ENCODE measurements around the gene HSD17B10.
"Not testable (repeated sequence)": the region's sequence is repeated elsewhere in the genome, so short reads cannot be mapped to it uniquely, and the experiment has no call there.

Gene HSD17B10

DNA sequence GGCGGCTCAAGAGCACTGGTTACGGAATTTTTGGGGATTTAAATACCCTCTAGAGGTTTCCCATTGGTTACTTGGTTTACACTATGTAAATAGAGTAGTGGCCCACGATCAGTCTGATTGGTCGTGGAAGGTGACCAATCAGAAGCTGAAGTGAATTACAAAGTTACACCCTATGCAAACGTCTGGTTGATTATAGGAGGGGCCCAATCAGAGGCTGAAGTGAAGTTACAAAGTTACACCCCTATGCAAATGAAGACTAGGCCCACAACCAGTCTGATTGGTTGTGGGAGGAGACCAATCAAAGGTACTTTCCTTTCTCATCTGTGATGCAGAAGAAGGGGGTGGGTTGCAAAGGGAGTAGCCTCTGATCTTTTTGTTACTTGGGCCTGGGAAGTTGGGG, 45.1 kb upstream of the HSD17B10 start:
- DNase-seq (ENCODE audit: low read depth in 1 of 2, low spot score in 1 of 2): no peak
- H3K4me3 ChIP-seq (replicated peaks; ENCODE audit: insufficient read depth, low read length): no peak overlapping the region

DNA sequence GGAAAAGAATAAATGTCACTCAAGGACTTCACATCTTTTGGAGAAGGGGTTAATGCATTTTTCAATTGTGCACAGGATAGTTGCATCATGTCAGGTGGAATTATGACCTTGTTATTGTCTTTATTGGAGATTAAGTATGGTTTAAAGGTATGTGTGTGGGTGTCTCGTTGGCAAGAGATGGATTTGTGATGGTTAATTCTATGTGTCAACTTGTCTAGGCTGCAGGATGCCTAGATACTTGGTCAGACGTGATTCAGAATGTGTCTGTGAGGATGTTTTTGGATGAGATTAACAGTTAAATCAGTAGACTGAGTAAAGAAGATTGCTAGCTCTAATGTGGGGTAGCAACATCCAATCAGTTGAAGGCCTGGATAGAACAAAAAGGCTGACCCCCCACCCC, 42.2 kb upstream of the HSD17B10 start:
- no peak for DNase-seq (ENCODE audit: low read depth in 1 of 2, low spot score in 1 of 2)
- TF ChIP-seq POLR2AphosphoS5 (IDR thresholded peaks at IDR 0.05; ENCODE audit: low read depth) (no peak), SPI1 (IDR thresholded peaks at IDR 0.05; ENCODE audit: borderline replicate concordance, low read depth) (no peak), GABPA (IDR thresholded peaks at IDR 0.05; ENCODE audit: low read depth) (no peak)
- TF ChIP-seq, protein P1, sequence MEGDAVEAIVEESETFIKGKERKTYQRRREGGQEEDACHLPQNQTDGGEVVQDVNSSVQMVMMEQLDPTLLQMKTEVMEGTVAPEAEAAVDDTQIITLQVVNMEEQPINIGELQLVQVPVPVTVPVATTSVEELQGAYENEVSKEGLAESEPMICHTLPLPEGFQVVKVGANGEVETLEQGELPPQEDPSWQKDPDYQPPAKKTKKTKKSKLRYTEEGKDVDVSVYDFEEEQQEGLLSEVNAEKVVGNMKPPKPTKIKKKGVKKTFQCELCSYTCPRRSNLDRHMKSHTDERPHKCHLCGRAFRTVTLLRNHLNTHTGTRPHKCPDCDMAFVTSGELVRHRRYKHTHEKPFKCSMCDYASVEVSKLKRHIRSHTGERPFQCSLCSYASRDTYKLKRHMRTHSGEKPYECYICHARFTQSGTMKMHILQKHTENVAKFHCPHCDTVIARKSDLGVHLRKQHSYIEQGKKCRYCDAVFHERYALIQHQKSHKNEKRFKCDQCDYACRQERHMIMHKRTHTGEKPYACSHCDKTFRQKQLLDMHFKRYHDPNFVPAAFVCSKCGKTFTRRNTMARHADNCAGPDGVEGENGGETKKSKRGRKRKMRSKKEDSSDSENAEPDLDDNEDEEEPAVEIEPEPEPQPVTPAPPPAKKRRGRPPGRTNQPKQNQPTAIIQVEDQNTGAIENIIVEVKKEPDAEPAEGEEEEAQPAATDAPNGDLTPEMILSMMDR (IDR thresholded peaks at IDR 0.05; ENCODE audit: insufficient read depth, low read length): no peak
- TF ChIP-seq, protein P2, sequence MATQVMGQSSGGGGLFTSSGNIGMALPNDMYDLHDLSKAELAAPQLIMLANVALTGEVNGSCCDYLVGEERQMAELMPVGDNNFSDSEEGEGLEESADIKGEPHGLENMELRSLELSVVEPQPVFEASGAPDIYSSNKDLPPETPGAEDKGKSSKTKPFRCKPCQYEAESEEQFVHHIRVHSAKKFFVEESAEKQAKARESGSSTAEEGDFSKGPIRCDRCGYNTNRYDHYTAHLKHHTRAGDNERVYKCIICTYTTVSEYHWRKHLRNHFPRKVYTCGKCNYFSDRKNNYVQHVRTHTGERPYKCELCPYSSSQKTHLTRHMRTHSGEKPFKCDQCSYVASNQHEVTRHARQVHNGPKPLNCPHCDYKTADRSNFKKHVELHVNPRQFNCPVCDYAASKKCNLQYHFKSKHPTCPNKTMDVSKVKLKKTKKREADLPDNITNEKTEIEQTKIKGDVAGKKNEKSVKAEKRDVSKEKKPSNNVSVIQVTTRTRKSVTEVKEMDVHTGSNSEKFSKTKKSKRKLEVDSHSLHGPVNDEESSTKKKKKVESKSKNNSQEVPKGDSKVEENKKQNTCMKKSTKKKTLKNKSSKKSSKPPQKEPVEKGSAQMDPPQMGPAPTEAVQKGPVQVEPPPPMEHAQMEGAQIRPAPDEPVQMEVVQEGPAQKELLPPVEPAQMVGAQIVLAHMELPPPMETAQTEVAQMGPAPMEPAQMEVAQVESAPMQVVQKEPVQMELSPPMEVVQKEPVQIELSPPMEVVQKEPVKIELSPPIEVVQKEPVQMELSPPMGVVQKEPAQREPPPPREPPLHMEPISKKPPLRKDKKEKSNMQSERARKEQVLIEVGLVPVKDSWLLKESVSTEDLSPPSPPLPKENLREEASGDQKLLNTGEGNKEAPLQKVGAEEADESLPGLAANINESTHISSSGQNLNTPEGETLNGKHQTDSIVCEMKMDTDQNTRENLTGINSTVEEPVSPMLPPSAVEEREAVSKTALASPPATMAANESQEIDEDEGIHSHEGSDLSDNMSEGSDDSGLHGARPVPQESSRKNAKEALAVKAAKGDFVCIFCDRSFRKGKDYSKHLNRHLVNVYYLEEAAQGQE (IDR thresholded peaks at IDR 0.05; ENCODE audit: insufficient replicate concordance, low read depth): no peak
- Histone ChIP-seq H3K27ac (replicated peaks) (no peak overlapping the region), H3K4me3 (replicated peaks; ENCODE audit: insufficient read depth, low read length) (no peak overlapping the region), H3K27me3 (ENCODE audit: insufficient read depth, poor library complexity, severe bottlenecking) (no peaks in the 10 kb centered on the region)

More for the DNA sequence above, 45.1 kb upstream of the HSD17B10 start:
- no peak for TF ChIP-seq GABPA (IDR thresholded peaks at IDR 0.05; ENCODE audit: low read depth)
- TF ChIP-seq SPI1 (IDR thresholded peaks at IDR 0.05; ENCODE audit: borderline replicate concordance, low read depth): no peak
- no peak for TF ChIP-seq POLR2AphosphoS5 (IDR thresholded peaks at IDR 0.05; ENCODE audit: low read depth)
- TF ChIP-seq, protein P2 (IDR thresholded peaks at IDR 0.05; ENCODE audit: insufficient replicate concordance, low read depth): no peak
- TF ChIP-seq, protein P1 (IDR thresholded peaks at IDR 0.05; ENCODE audit: insufficient read depth, low read length): no peak
- Histone ChIP-seq H3K27ac (replicated peaks) (no peak overlapping the region), H3K27me3 (ENCODE audit: insufficient read depth, poor library complexity, severe bottlenecking) (no peaks in the 10 kb centered on the region)

DNA sequence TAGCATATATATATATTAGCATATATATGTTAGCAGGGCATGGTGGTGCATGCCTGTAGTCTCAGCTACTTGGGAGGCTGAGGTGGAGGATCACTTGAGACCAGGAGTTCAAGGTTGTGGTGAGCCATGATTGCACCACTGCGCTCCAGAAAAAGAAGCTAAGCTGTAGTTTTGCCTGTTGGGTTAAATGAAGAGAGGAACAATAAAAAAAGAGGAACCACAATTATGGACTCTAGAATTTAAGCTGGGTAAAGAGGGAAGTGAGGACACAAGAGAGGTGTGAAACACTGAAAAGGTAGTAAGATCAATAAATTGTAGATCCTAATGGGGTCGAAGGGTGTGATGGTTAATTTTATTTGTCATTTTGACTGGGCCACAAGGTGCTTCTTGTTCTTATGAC, 40.5 kb upstream of the HSD17B10 start:
- DNase-seq (ENCODE audit: low read depth in 1 of 2, low spot score in 1 of 2): peak; percentile 30 to 88
- no peak overlapping the region for H3K27ac ChIP-seq (replicated peaks)
- no peak for TF ChIP-seq POLR2AphosphoS5 (IDR thresholded peaks at IDR 0.05; ENCODE audit: low read depth)
- TF ChIP-seq SPI1 (IDR thresholded peaks at IDR 0.05; ENCODE audit: borderline replicate concordance, low read depth): peak; percentile 94
- H3K4me3 ChIP-seq (replicated peaks; ENCODE audit: insufficient read depth, low read length): no peak overlapping the region
- H3K27me3 ChIP-seq (ENCODE audit: insufficient read depth, poor library complexity, severe bottlenecking): no peaks in the 10 kb centered on the region

DNA sequence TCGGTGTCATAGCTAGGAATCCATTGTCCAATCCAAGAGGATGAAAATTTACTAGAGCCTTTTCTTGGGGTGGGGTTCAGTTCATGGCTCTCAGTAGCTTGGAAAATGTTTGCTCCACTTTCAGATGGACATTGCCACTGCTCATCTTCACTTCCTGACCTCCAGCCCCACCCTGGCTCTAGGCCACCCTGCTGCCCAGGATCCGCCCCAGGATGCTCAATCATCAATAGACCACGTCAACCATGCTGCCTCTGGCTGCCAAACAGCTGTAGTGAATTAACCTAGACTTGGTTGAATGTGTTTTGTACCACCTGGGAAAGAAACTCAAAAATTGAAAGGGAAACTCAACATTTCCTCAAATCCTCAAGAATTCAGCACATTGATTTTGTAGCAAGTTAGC, 37.2 kb upstream of the HSD17B10 start:
- DNase-seq (ENCODE audit: low read depth in 1 of 2, low spot score in 1 of 2): no peak
- TF ChIP-seq, protein P2 (IDR thresholded peaks at IDR 0.05; ENCODE audit: insufficient replicate concordance, low read depth): no peak
- TF ChIP-seq, protein P1 (IDR thresholded peaks at IDR 0.05; ENCODE audit: insufficient read depth, low read length): no peak
- Histone ChIP-seq H3K27me3 (ENCODE audit: insufficient read depth, poor library complexity, severe bottlenecking) (no peaks in the 10 kb centered on the region), H3K4me3 (replicated peaks; ENCODE audit: insufficient read depth, low read length) (no peak overlapping the region), H3K27ac (replicated peaks) (no peak overlapping the region)

DNA sequence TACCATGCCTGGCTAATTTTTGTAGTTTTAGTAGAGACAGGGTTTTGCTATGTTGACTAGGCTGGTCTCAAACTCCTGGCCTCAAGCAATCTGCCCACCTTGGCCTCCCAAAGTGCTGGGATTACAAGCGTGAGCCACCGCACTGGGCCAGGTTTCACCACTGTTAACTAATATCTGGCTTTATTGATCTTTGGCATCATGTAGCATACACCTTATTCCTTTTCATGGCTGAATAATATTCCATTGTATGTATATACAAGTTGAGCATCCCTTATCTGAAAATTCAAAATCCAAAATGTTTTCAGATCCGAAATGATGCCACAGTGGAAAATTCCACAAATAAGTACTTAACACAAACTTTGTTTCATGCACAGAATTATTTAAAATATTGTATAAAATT, 34.5 kb upstream of the HSD17B10 start:
- H3K27me3 ChIP-seq (ENCODE audit: insufficient read depth, poor library complexity, severe bottlenecking); H3K27ac ChIP-seq (replicated peaks); DNase-seq (ENCODE audit: low read depth in 1 of 2, low spot score in 1 of 2); H3K4me3 ChIP-seq (replicated peaks; ENCODE audit: insufficient read depth, low read length): not testable (repeated sequence)

Data from HL-60 (cell line).